SH-SY5Y (cell line): Measurements from ENCODE around the gene FMNL2.

ENCODE experiments used
- GATA2 ChIP-seq: IDR thresholded peaks from 2 replicates; pipeline ENCODE4 v1.6.1; 2011; ENCODE audit warnings: mild to moderate bottlenecking, low read depth, low read length
- GATA3 ChIP-seq: IDR thresholded peaks from 2 replicates; pipeline ENCODE4 v1.6.1; 2011; ENCODE audit warnings: low read depth, mild to moderate bottlenecking, low read length, moderate library complexity

DNA sequence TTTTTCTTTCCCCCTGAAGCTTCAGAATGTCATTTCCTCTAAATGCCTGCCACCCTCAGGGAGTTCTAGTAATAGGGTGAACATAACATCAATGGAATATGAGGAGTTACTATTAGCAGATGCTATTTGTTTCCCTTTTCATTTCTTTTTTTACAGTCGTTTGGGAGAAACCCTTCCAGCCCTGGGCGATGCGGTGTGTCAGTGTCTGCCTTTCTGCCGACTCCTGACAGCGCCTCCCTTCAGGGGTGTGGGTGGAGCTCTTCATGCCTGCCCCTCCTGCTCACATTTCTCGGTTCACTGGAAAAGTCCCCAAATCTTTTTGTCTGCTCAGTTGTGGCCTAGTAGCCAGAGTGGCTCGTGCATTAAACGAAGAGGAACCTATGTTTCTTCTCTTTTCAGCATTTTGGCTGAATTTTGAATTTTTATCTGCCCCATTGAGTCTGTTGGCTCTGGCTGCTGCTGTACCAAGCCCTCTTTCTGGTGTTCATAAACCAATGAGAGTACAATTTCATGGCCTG lies 72.3 kb downstream of the FMNL2 start:
- TF ChIP-seq GATA2 = no peak
- no peak for TF ChIP-seq GATA3
